Smooth muscle cell (in vitro differentiated cells): ENCODE data around the gene SEMA3C. TPM values are rescaled to one million over a fixed set of nuclear protein-coding genes. Genes with fewer than 3 reads are reported as not detected.

Source experiments
- DNase-seq: peaks from one replicate; lab custom pipeline; 2025; ENCODE audit not compliant: unreplicated experiment; lab: John Stamatoyannopoulos, UW
- H2AFZ ChIP-seq: fragments of 200-600 bp; sonication (generic); 2 replicates; pipeline ENCODE4 v1.6.0; 2016; ENCODE audit warnings: antibody characterized with exemption, low read depth, mild to moderate bottlenecking
- H3F3A ChIP-seq: fragments of 200-600 bp; sonication (generic); 2 replicates; pipeline ENCODE4 v1.6.0; 2017; ENCODE audit warnings: antibody characterized with exemption, low read depth
- H3K27ac ChIP-seq: fragments of 200-600 bp; sonication (generic); 2 replicates; pipeline ENCODE4 v1.5.1; 2016; ENCODE audit warnings: low read depth, mild to moderate bottlenecking
- H3K27me3 ChIP-seq: fragments of 200-600 bp; sonication (generic); 2 replicates; pipeline ENCODE4 v1.6.1; 2016; ENCODE audit warnings: low read depth, mild to moderate bottlenecking
- H3K36me3 ChIP-seq: fragments of 200-600 bp; sonication (generic); 2 replicates; pipeline ENCODE4 v1.5.1; 2016; ENCODE audit warnings: low read depth
- H3K4me1 ChIP-seq: fragments of 200-600 bp; sonication (generic); 2 replicates; pipeline ENCODE4 v1.5.1; 2016; ENCODE audit warnings: low read depth
- H3K4me2 ChIP-seq: fragments of 200-600 bp; sonication (generic); 2 replicates; pipeline ENCODE4 v1.6.0; 2016; ENCODE audit warnings: mild to moderate bottlenecking
- H3K4me3 ChIP-seq: fragments of 200-600 bp; sonication (generic); 2 replicates; pipeline ENCODE4 v1.5.1; 2016; ENCODE audit warnings: mild to moderate bottlenecking
- H3K79me2 ChIP-seq: fragments of 200-600 bp; sonication (generic); 2 replicates; pipeline ENCODE4 v1.6.0; 2016; ENCODE audit warnings: low read depth, mild to moderate bottlenecking
- H3K9ac ChIP-seq: fragments of 200-600 bp; sonication (generic); 2 replicates; pipeline ENCODE4 v1.6.0; 2016; ENCODE audit warnings: low read depth
- H3K9me3 ChIP-seq: fragments of 200-600 bp; sonication (generic); replicated peaks from 2 replicates; pipeline ENCODE4 v1.5.1; 2016; ENCODE audit warnings: low read depth
- H4K20me1 ChIP-seq: fragments of 200-600 bp; sonication (generic); 2 replicates; pipeline ENCODE4 v1.6.0; 2016; ENCODE audit warnings: low read depth
- CTCF ChIP-seq: fragments of 200-600 bp; sonication (generic); IDR thresholded peaks from 2 replicates; pipeline ENCODE4 v1.5.1; 2017; ENCODE audit warnings: borderline replicate concordance, mild to moderate bottlenecking, antibody characterized with exemption; ENCODE audit not compliant: insufficient read depth, poor library complexity, severe bottlenecking
- WGBS: methylation state at CpG from one replicate; pipeline ENCODE4 v1.1.7; 2016; ENCODE audit warnings: low lambda C conversion rate; 5-methylcytosine and 5-hydroxymethylcytosine counted together
- polyA plus RNA-seq: library from polyadenylated mRNA; unstranded; fragments of >200 nt; fragmentation: Nextera tagmentation; extraction: Ambion mirVana; gene quantifications from 2 replicates; pipeline ENCODE4 v1.2.1, GENCODE V29; 2016
- total RNA-seq: library from RNA; depleted of rRNA; stranded (reverse); fragments of >200 nt; gene quantifications from 2 replicates; pipeline ENCODE4 v1.2.3, GENCODE V29; 2014

SEMA3C gene
- total and polyA plus RNA-seq, 2 experiments from 2014 or later: 20.6 to 295 TPM

GRCh38 chr7:80844916-80845315, 73.9 kb downstream of the SEMA3C start:
- no peak overlapping the region for H3K27ac ChIP-seq
- H4K20me1 ChIP-seq: no peaks in the 10 kb centered on the region
- peaks cover 4% of the 10 kb centered on the region for H3K79me2 ChIP-seq
- H3K4me1 ChIP-seq: peaks cover 10% of the 10 kb centered on the region
- H3K27me3 ChIP-seq: no peaks in the 10 kb centered on the region
- no peak for DNase-seq
- 86% methylated on average over 5 of the region's 5 CpGs for WGBS
- no peaks in the 10 kb centered on the region for H3K9me3 ChIP-seq
- no peaks in the 10 kb centered on the region for H3F3A ChIP-seq
- H3K9ac ChIP-seq: no peak overlapping the region
- H3K4me3 ChIP-seq: no peak overlapping the region
- no peak for TF ChIP-seq CTCF
- no peaks in the 10 kb centered on the region for H3K36me3 ChIP-seq
- no peak overlapping the region for H2AFZ ChIP-seq
- H3K4me2 ChIP-seq: no peak overlapping the region

GRCh38 chr7:80843018-80843677, 75.7 kb downstream of the SEMA3C start:
- no peak for DNase-seq
- no peaks in the 10 kb centered on the region for H3K36me3 ChIP-seq
- H3K27me3 ChIP-seq: no peaks in the 10 kb centered on the region
- WGBS: 88% methylated on average over 2 of the region's 2 CpGs
- peaks cover 2% of the 10 kb centered on the region for H3K79me2 ChIP-seq
- no peak for TF ChIP-seq CTCF
- H3K4me3 ChIP-seq: no peak overlapping the region
- no peaks in the 10 kb centered on the region for H3F3A ChIP-seq
- peaks cover 10% of the 10 kb centered on the region for H3K4me1 ChIP-seq
- no peak overlapping the region for H3K9ac ChIP-seq
- no peaks in the 10 kb centered on the region for H3K9me3 ChIP-seq
- no peak overlapping the region for H3K4me2 ChIP-seq
- no peak overlapping the region for H2AFZ ChIP-seq
- H4K20me1 ChIP-seq: no peaks in the 10 kb centered on the region
- no peak overlapping the region for H3K27ac ChIP-seq

GRCh38 chr7:80842022-80842790, 76.6 kb downstream of the SEMA3C start:
- WGBS: 77% methylated on average over 4 of the region's 4 CpGs
- Histone ChIP-seq H3K27ac (no peak overlapping the region), H3K4me2 (no peak overlapping the region), H3F3A (no peaks in the 10 kb centered on the region), H4K20me1 (no peaks in the 10 kb centered on the region), H3K9ac (no peak overlapping the region), H3K79me2 (no peaks in the 10 kb centered on the region), H3K4me3 (no peak overlapping the region), H3K4me1 (peaks cover 10% of the 10 kb centered on the region), H2AFZ (no peak overlapping the region), H3K27me3 (no peaks in the 10 kb centered on the region), H3K9me3 (no peaks in the 10 kb centered on the region), H3K36me3 (no peaks in the 10 kb centered on the region)
- no peak for DNase-seq
- TF ChIP-seq CTCF: no peak

- DNase-seq: no peak
- no peaks in the 10 kb centered on the region for H3K36me3 ChIP-seq
- H3K9me3 ChIP-seq: no peaks in the 10 kb centered on the region
- H2AFZ ChIP-seq: no peak overlapping the region
- no peak overlapping the region for H3K9ac ChIP-seq
- no peak overlapping the region for H3K27ac ChIP-seq
- peaks cover 10% of the 10 kb centered on the region for H3K4me1 ChIP-seq
- H3K4me2 ChIP-seq: no peak overlapping the region
- no peaks in the 10 kb centered on the region for H4K20me1 ChIP-seq
- no peak overlapping the region for H3K4me3 ChIP-seq
- no peaks in the 10 kb centered on the region for H3K79me2 ChIP-seq
- H3F3A ChIP-seq: no peaks in the 10 kb centered on the region
- no peak for TF ChIP-seq CTCF
- no peaks in the 10 kb centered on the region for H3K27me3 ChIP-seq
These were observed 77.4 kb downstream of the SEMA3C start for GRCh38 chr7:80841423-80841955.
